IPS-NIHi7 (cell line): ENCODE measurements around the gene USP30.
A peak's percentile ranks its signal among the peaks of the same experiment; 100 is the strongest.
"Not testable (repeated sequence)": the region's sequence is repeated elsewhere in the genome, so short reads cannot be mapped to it uniquely, and the experiment has no call there.

ENCODE experiments used
- DNase-seq: peaks from one replicate; pipeline ENCODE4 v3.0.0; 2012; ENCODE audit warnings: mixed read lengths; ENCODE audit errors: extremely low spot score

Gene USP30

GRCh38 chr12:109052097-109052413 is 321 bp upstream of the USP30 start:
- DNase-seq = no peak

GRCh38 chr12:109053382-109054123 is 1.2 kb downstream of the USP30 start:
- no peak for DNase-seq

DNA sequence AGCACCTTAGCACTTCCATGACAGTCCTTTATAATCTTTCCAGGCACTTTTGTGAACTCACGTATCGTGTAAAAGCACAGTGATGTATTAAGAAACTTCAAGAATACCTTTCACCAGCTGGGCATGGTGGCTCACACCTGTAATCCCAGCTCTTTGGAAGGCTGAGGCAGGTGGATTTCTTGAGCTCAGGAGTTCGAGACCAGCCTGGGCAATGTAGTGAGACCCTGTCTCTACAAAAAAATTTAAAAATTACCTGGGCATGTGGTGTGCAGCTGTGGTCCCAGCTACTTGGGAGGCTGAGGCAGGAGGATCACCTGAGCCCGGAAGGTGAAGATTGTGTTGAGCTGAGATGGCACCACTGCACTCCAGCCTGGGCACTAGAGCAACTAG is 1.7 kb downstream of the USP30 start:
- DNase-seq = not testable (repeated sequence)

DNA sequence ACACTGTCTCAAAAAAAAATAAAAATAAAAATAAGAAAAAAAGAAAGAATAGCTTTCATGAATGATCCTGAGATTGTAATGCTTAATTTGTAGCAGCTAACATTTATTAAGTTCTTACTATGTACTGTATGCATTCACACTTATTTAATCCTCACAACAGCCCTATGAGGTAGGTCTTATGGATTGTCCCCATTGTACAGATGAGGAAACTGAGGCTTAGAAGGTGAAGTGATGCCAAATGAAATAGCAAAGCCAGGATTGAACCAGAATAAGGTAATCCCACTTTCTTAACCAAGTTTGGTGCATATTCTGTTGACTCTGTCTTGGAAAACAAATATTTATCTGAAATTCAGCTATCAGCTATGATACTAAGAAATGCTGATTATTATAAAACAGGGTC is 2.1 kb downstream of the USP30 start:
- no peak for DNase-seq

- DNase-seq = no peak
Observed at GRCh38 chr12:109056891-109057290, 4.5 kb downstream of the USP30 start.

- DNase-seq = no peak
Observed at GRCh38 chr12:109057376-109057775, 5.0 kb downstream of the USP30 start.

DNA sequence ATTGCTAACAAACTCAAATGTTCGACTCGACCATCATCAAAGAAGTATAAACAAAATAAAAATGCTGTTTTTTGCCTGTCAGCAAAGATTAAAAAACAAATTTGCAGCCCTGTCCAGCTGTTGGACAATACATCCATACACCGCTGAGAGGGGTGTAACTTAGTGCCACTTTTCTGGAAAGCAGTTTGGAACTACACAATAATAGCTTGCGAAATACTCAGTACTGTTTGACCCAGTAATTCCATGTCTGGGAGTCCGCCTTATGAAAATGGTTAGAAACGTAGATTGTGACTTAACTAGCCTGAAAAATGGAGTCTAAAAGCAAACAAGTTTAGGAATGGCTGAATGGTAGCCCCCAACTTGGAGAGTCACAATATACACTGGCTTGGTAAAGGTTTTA is 6.4 kb downstream of the USP30 start:
- no peak for DNase-seq

GRCh38 chr12:109064143-109064542 is 11.8 kb downstream of the USP30 start:
- no peak for DNase-seq

GRCh38 chr12:109065154-109065852 is 12.9 kb downstream of the USP30 start:
- DNase-seq = no peak

GRCh38 chr12:109065853-109066193 is 13.4 kb downstream of the USP30 start:
- DNase-seq = no peak

- DNase-seq = peak; percentile 75
Observed at GRCh38 chr12:109069307-109070271, 17.2 kb downstream of the USP30 start.

GRCh38 chr12:109074866-109075265 is 22.5 kb downstream of the USP30 start:
- no peak for DNase-seq

- no peak for DNase-seq
Observed at GRCh38 chr12:109082751-109083150, 30.4 kb downstream of the USP30 start.

DNA sequence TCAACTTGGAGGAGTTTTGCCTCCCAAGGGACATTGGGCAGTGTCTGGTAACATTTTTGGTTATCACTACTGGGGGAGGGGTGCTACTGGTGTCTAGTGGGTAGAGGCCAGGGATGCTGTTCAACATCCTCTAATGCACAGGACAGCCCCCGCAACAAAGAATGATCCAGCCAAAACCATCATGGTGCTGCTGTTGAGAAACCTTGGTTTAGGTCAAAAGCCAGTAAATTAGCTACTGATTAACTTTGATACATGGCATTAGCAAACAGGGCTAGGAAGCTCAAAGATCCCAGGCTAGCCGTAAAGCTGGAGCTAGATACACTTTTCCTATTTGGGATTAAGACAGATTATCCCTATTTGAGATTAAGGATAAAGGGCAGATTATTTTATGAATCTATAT is 32.0 kb downstream of the USP30 start:
- no peak for DNase-seq

DNA sequence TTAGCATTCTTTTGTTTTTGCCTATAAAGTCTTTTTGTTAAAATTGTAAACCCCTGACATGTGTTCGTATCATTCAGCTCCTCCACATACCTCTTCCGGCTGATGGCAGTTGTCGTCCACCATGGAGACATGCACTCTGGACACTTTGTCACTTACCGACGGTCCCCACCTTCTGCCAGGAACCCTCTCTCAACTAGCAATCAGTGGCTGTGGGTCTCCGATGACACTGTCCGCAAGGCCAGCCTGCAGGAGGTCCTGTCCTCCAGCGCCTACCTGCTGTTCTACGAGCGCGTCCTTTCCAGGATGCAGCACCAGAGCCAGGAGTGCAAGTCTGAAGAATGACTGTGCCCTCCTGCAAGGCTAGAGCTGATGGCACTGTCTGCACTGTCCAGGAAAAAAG is 33.2 kb downstream of the USP30 start:
- DNase-seq = no peak

DNA sequence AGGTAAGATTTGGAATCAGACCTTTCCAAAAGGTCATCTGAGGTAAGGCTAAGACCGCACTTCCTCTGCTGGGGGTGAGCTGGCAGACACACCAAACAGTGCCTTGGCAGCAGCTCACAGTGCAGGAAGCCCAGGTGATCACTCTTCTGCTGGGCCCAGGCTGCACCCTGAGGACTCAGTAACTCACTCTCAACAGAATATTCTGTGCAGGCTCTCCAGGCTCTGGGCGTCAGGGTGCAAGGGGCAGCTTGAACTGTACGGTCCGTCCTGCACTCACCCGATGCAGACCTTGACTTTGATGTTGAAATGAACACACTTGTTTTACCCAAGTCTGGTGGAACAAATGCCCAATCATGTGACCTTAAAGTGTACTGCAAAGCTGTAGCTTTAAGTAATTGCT is 34.9 kb downstream of the USP30 start:
- DNase-seq = no peak

DNA sequence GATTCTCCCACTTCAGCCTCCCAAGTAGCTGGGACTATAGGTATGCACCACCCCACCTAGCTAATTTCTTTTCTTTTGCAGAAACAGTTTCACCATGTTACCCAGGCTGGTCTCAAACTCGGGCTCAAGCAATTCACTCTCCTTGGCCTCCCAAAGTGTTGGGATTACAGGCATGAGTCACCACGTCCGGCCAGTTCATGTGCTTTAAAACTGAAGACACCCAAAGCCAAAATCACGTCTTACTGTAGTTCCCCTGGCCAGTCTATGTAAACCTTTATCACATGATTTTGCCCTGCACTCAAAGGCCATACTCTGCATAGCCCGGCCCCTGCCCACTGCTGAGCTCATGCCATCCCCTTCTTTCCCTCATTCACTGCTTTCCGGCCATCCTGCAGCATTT is 36.4 kb downstream of the USP30 start:
- no peak for DNase-seq

- no peak for DNase-seq
Observed at GRCh38 chr12:109089683-109090082, 37.3 kb downstream of the USP30 start.

- no peak for DNase-seq
Observed at GRCh38 chr12:109092497-109093021, 40.2 kb downstream of the USP30 start.

GRCh38 chr12:109093022-109093918 is 40.9 kb downstream of the USP30 start, which contains the start of gene ALKBH2:
Gene ALKBH2, minus strand, starts transcription at chr12:109093472. Its CDS starts 686 bp downstream, at chr12:109092786.
- DNase-seq = peak; percentile 93

DNA sequence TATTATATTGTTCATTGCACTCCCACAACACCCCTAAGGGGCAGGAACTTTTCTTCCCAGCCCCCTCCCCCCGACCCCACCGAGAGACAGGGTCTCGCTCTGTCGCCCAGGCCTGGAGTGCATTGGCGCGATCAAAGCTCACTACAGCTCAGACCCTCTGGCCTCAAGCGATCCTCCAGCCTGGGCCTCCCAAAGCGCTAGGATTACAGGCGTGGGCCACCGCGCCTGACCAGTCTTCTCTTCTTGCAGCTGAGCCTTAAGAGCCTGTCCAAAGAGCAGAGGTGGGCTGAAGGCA is 44.7 kb downstream of the USP30 start:
- DNase-seq = no peak
